KBM-7 (cell line): ENCODE results near the gene PARP8.
"Not testable (repeated sequence)": the region's sequence is repeated elsewhere in the genome, so short reads cannot be mapped to it uniquely, and the experiment has no call there.

ENCODE experiments used
- DNase-seq: peaks from one replicate; pipeline ENCODE4 v3.0.0-alpha.2; 2015
- in situ Hi-C: fragments of 300-500 bp; cut with MboI; formaldehyde crosslinking; loops from 2 replicates; pipeline ENCODE4 v1.14.3; 2020; ENCODE audit warnings: low sequenced_read_pairs, low pct_unique_long_range_greater_than_20kb, mixed read lengths

Gene PARP8, protein sequence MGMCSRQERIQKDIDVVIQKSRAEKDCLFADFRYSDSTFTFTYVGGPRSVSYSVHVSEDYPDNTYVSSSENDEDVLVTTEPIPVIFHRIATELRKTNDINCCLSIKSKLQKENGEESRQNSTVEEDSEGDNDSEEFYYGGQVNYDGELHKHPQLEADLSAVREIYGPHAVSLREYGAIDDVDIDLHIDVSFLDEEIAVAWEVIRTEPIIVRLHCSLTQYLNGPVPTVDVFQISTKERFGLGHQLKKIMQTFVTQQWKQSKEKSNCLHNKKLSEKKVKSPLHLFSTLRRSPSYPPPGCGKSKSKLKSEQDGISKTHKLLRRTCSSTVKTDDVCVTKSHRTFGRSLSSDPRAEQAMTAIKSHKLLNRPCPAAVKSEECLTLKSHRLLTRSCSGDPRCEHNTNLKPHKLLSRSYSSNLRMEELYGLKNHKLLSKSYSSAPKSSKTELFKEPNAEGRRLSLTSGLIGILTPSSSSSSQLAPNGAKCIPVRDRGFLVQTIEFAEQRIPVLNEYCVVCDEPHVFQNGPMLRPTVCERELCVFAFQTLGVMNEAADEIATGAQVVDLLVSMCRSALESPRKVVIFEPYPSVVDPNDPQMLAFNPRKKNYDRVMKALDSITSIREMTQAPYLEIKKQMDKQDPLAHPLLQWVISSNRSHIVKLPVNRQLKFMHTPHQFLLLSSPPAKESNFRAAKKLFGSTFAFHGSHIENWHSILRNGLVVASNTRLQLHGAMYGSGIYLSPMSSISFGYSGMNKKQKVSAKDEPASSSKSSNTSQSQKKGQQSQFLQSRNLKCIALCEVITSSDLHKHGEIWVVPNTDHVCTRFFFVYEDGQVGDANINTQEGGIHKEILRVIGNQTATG

GRCh38 chr5:50666261-50667022 lies at the start of gene PARP8:
Gene PARP8 (plus strand): TSS chr5:50666637. CDS start chr5:50667096, 459 bp downstream.
- in situ Hi-C loops, result no loop called here
- DNase-seq, result peak; percentile 69

GRCh38 chr5:50623666-50624065 lies 42.8 kb upstream of the PARP8 start:
- no peak for DNase-seq
- in situ Hi-C loops, result no loop called here

DNA sequence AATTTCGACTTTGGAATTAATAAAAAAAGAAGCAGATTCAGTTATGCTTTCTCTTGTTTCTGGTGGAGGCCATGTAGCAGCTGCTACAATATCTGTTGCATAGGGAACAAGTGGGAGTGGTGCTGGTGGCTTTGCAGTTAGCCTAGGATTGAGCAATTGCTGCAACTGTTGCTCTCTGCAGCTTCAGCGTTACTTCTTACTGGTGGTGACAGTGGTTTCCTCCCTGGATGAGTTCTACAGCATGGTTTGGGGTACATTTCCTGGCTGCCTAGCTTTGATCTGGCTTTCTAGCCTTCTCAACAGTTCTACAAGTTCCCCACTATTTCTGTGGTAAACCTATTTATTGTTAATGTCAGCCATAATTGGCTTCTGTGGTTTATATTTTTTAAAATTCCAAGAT lies 31.6 kb upstream of the PARP8 start:
- DNase-seq, result peak; percentile 85
- in situ Hi-C loops, result not testable (repeated sequence)

DNA sequence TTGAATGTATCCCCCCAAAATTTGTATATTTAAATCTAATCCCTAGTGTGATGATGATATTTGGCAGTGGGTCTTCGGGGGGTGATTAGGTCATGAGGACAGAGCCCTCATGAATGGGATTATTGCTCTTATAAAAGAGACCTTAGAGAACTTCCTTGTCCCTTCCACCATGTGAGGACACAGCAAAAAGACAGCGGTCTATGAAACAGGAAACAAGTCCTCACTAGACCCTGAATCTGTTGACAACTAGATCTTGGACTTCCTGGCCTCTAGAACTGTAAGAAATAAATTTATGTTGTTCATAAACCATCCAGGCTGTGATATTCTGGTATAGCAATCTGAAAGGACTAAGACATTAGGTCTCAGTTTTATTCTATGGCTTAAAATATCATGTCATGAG lies 28.9 kb upstream of the PARP8 start:
- in situ Hi-C loops, DNase-seq: not testable (repeated sequence)

- in situ Hi-C loops, result no loop called here
- DNase-seq, result no peak
These were observed 19.8 kb upstream of the PARP8 start for GRCh38 chr5:50646591-50646990.

DNA sequence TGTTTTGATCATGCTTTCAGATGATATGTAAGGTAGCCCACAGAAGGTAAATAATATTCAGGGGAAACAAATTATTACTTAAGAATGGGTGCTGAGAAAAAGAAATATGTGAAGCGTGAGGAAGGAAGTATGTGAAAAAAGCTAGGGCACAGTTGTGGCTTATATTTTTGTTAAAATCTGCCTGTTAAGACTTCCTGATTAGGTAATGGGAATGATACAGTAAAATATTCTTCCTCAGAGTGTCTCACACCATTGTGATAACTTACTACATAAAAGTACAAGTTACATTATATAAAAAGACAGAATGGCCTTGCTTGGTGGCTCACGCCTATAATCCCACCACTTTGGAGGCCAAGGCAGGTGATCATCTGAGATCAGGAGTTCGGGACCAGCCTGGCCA lies 18.7 kb upstream of the PARP8 start:
- DNase-seq, result no peak
- in situ Hi-C loops, result no loop called here

DNA sequence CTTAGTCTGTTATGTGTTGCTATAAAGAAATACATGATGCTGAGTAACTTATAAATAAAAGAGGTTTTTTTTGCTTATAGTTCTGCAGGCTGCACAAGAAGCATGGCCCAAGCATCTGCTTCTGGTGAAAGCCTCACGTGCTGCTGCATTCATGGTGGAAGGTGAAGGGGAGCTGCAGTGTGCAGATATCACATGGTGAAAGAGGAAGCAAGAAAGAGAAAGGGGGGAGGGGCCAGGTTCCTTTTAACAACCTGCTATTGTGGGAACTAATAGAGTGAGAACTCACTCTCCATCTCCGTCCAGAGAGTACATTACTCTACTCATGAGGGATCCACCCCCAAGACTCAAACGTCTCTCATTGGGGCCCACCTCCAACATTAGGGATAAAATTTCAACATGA lies 12.5 kb upstream of the PARP8 start:
- in situ Hi-C loops, result no loop called here
- DNase-seq, result peak; percentile 89

- in situ Hi-C loops, result no loop called here
These were observed 11.2 kb upstream of the PARP8 start for GRCh38 chr5:50655067-50655809.

GRCh38 chr5:50655810-50656205 lies 10.6 kb upstream of the PARP8 start:
- DNase-seq, result no peak
- in situ Hi-C loops, result no loop called here

More at GRCh38 chr5:50655067-50655809, 11.2 kb upstream of the PARP8 start:
- no peak for DNase-seq

GRCh38 chr5:50657044-50657443 lies 9.4 kb upstream of the PARP8 start:
- no peak for DNase-seq
- in situ Hi-C loops, result no loop called here

GRCh38 chr5:50658246-50658645 lies 8.2 kb upstream of the PARP8 start:
- in situ Hi-C loops, result no loop called here
- DNase-seq, result peak; percentile 67

GRCh38 chr5:50663636-50664035 lies 2.8 kb upstream of the PARP8 start:
- DNase-seq, result peak; percentile 54
- in situ Hi-C loops, result no loop called here

DNA sequence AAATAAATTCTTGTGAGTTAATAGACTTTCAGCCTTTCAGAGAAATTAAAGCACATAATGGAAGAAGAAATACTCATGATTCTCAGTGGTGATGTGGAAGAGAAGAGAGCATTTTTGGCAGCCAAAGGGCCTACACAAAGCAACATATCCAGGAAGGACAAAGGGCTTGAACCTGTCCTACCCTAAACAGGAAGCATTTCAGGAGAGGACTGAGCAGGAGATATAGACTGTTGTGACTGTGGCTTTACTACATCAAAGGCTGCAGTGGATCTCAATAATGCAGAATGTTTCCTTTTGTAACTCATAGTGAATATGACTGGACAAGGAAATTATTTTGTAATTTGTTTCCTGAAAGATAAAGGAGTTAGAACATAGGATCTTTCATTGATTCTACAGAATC lies 1.3 kb upstream of the PARP8 start:
- DNase-seq, result peak; percentile 31
- in situ Hi-C loops, result no loop called here

DNA sequence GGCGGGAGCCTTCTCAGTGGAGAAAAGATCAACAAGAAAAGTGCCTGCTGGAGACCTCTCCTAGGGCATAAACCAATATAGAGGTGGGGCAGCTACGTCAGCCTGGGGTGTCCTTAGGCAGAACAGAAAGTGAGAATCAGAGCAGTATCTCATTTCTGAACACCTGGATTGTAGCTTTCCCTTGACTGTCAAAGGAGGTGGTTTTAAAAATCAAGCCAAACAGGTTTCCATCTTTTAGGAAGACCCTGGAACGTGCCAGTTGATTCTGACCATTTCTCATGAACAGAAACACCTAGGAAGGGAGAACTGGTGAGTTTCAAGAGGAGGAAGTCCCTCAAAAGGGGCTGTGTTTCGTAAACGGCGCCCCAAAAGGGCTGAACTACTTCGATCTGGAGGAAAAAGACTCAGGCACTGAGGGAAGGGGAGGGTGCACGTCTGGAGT lies 655 bp upstream of the PARP8 start:
- peak; percentile 40 for DNase-seq
- in situ Hi-C loops, result not testable (repeated sequence)

GRCh38 chr5:50667023-50667652 lies 701 bp downstream of the PARP8 start:
- peak; percentile 67 for DNase-seq
- in situ Hi-C loops, result no loop called here

DNA sequence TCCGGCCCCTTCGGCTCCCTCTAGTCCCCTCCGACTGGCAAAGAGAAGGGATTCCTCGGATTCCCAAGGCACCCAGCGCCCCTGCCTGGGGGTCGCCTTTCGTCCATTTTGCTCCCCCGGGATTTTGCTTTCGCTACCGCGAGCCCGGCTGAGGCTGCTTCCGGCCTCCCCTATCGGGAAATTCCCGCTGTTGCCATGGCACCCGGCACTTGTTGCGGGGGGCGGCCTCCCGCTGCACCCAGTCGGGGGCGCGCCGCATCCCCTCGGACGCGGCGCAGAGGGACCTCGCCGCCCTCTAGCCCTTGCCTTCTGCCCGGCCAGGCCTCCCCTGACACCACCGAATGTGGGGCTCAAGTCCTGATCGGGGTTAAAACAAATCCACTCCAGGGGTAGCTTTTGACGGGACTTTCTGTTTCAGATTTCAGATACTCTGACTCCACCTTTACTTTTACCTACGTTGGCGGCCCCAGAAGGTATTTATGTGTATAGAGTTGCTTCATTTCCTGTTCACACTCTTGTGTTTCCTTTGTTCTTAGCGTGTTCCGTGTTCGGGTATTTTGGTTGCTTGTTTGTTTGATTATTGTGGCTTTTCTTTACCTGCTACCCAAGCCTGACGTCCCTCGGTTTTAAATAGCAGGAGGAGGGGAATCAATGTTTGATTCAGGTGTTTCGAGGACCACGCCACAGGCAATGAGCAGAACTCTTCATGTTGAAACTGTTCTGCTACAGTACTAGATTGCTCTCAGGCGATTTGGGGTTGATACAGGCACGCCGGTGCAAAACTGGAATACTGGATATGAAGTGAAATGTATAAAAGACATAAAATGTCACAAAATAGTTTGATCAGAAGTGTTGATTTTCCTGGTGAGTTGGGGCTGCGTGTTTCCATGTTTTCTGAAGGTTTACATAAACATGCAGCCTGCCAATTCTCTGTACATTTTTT lies 1.5 kb downstream of the PARP8 start:
- DNase-seq, result peak; percentile 65
- in situ Hi-C loops, result no loop called here

DNA sequence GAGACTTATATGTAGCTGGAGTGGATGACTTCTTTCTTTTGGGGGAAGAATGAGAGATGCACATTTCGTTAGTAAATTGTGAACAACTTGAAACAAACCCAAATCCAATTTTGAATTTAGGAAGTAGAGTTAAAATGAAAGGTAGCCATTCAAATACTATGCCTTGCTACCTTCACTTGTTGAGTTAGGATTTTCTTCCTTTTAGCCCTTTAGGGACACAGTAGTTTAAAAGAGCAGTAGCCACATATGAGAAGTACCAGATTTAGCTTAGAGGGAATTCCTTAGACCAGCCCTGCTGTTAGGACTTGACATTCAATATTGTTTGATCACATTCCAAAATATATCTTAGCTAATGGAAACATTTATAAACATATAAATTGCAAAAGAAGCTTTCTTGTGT lies 2.2 kb downstream of the PARP8 start:
- in situ Hi-C loops, result not testable (repeated sequence)

More for the DNA sequence above, 2.2 kb downstream of the PARP8 start:
- peak; percentile 28 for DNase-seq
